Stimulated activated CD8-positive, alpha-beta memory T cell treated with anti-CD3 and anti-CD28 coated beads, Interleukin-7, amount 100 ng/mL, for 24 hours (primary cell): Measurements from ENCODE around the gene HOXC12.

Experiments
- DNase-seq: peaks from one replicate; pipeline ENCODE4 v3.0.0-alpha.2; 2020; ENCODE audit warnings: low read depth

HOXC12 gene

GRCh38 chr12:53954694-53955035, at the start of gene HOXC12:
HOXC12 (plus strand) TSS chr12:53954903; CDS start chr12:53954930, 27 bp downstream.
- no peak for DNase-seq

- DNase-seq = no peak
These were observed 47.6 kb upstream of the HOXC12 start for GRCh38 chr12:53907103-53907502.

- DNase-seq = no peak
These were observed 37.7 kb upstream of the HOXC12 start for GRCh38 chr12:53916788-53917655.

- DNase-seq = no peak
These were observed 29.9 kb upstream of the HOXC12 start for GRCh38 chr12:53924521-53925405.

GRCh38 chr12:53927220-53928029, 27.3 kb upstream of the HOXC12 start:
- no peak for DNase-seq

- DNase-seq = no peak
These were observed 26.5 kb upstream of the HOXC12 start for GRCh38 chr12:53928054-53928835.

GRCh38 chr12:53929527-53929926, 25.2 kb upstream of the HOXC12 start:
- no peak for DNase-seq

- DNase-seq = no peak
These were observed 24.0 kb upstream of the HOXC12 start for GRCh38 chr12:53930591-53931255.

- DNase-seq = no peak
These were observed 22.7 kb upstream of the HOXC12 start for GRCh38 chr12:53931844-53932581.

GRCh38 chr12:53932915-53933314, 21.8 kb upstream of the HOXC12 start:
- no peak for DNase-seq

GRCh38 chr12:53935383-53936341, 19.0 kb upstream of the HOXC12 start:
- no peak for DNase-seq

- DNase-seq = no peak
These were observed 17.6 kb upstream of the HOXC12 start for GRCh38 chr12:53937099-53937498.

GRCh38 chr12:53937596-53938325, 16.9 kb upstream of the HOXC12 start:
- DNase-seq = no peak

GRCh38 chr12:53938326-53939140, 16.2 kb upstream of the HOXC12 start, which contains the start of gene HOXC13:
HOXC13 (plus strand) TSS chr12:53938831; CDS start chr12:53938907, 76 bp downstream.
- peak; percentile 27 for DNase-seq

- DNase-seq = no peak
These were observed 15.3 kb upstream of the HOXC12 start for GRCh38 chr12:53939141-53940108.

- no peak for DNase-seq
These were observed 14.2 kb upstream of the HOXC12 start for GRCh38 chr12:53940443-53941014.
